Cardiac fibroblast (primary cell): ENCODE measurements around the gene PKP2.

Experiments used
- DNase-seq, 2 donors: peaks; one replicate each; pipeline versions ENCODE4 v3.0.0 to v3.0.0-alpha.2; 2010; ENCODE audit warnings: low read depth in 2 of 2
- H3K4me3 ChIP-seq, 2 donors: replicated peaks in 1 of 2; 1 replicate in 1 of 2; 2 replicates in 1 of 2; pipeline ENCODE4 v1.5.1; 2011; ENCODE audit warnings: low read depth in 2 of 2, low read length in 2 of 2, mild to moderate bottlenecking in 2 of 2, moderate library complexity in 1 of 2
- TF ChIP-seq, protein P1 (sequence below): IDR thresholded peaks from one replicate; pipeline ENCODE4 v1.5.1; 2011; ENCODE audit warnings: low read depth, mild to moderate bottlenecking, low read length, inconsistent platforms

PKP2 gene

DNA sequence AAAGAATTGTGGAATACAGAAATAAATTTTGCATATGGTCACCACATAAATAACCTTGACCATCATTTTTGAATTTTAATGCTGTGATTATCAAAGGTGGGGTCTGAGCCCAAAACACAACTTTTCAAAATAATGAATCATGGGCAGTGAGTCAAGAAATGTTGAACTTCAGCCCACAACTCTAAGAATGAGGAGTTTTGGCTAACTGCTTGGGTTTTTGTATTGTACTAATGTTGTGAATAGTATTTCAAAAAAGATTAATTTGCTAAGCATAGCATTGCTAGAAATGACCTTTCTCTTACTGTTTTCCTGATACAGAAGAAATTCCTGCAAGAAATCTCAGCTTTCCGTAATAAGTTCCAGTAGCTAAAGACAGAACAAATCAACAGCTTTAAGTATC is 116.5 kb downstream of the PKP2 start:
- DNase-seq, result peak; percentile 26 to 65
- H3K4me3 ChIP-seq, result no peak overlapping the region
- TF ChIP-seq, protein P1, sequence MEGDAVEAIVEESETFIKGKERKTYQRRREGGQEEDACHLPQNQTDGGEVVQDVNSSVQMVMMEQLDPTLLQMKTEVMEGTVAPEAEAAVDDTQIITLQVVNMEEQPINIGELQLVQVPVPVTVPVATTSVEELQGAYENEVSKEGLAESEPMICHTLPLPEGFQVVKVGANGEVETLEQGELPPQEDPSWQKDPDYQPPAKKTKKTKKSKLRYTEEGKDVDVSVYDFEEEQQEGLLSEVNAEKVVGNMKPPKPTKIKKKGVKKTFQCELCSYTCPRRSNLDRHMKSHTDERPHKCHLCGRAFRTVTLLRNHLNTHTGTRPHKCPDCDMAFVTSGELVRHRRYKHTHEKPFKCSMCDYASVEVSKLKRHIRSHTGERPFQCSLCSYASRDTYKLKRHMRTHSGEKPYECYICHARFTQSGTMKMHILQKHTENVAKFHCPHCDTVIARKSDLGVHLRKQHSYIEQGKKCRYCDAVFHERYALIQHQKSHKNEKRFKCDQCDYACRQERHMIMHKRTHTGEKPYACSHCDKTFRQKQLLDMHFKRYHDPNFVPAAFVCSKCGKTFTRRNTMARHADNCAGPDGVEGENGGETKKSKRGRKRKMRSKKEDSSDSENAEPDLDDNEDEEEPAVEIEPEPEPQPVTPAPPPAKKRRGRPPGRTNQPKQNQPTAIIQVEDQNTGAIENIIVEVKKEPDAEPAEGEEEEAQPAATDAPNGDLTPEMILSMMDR, result no peak

DNA sequence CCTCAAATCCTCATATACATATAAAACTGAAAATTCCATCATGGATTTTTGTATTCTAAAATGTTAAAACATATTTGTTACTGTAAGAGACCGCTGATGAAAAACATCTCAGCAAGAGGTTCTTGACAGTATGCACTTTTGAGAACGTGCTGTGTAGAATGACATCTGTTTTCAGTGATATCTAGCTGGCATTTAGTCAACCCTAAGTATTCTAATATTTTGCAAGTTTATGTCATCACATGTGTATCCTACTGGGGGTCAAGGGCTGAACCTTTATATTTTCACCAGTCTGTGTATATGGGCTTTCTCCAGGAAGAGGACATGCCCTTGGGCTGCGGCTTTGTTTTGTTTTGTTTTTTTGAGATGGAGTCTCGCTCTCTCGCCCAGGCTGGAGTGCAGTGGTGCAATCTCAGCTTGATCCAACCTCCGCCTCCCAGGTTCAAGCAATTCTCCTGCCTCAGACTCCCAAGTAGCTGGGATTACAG is 118.8 kb downstream of the PKP2 start:
- TF ChIP-seq, protein P1, result no peak

DNA sequence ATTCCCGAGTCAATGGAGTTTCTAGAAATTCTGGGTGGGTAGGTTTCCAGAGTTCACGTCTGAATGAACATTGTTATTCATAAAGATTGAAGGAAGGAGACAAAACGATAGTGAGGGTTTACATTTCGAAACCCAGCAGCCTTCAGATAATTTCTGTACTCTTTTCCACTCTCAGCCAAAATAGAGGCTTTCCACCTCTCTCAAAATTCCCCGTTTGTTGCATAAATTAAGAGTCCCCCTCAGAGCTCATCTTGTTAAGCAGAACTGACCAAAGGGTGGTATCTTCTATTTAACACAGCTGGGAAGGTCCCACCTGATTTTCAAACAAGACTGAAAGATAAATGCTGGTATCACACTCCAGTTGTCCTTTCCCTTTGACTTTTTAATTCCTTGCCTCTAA is 119.4 kb downstream of the PKP2 start:
- TF ChIP-seq, protein P1, result no peak
- DNase-seq, result no peak

More for the DNA sequence above, 118.8 kb downstream of the PKP2 start:
- peak in 1 of 2 donors; percentile 31 for DNase-seq
- no peak overlapping the region for H3K4me3 ChIP-seq

DNA sequence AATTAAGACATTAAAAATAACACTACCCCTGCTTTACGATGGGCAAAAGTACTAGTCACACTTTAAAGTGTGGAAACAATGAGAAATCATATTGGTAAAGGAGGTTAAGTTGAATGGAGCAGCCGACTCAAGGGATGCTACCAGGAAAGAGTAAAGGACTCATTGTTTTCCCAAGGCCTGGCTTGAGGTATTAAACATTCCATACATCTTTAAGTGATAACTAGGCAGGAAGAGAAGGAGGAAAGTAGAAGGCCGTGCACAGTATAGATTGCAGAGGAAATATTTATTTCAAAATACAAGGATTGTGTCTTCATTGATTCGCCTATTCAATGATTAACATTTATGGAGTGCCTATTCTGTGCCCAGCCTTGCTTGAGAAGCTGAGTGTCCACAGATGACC is 120.3 kb downstream of the PKP2 start:
- TF ChIP-seq, protein P1, result no peak
- H3K4me3 ChIP-seq, result no peak overlapping the region
- peak in 1 of 2 donors; percentile 6 for DNase-seq

More for the DNA sequence above, 119.4 kb downstream of the PKP2 start:
- H3K4me3 ChIP-seq, result no peak overlapping the region

DNA sequence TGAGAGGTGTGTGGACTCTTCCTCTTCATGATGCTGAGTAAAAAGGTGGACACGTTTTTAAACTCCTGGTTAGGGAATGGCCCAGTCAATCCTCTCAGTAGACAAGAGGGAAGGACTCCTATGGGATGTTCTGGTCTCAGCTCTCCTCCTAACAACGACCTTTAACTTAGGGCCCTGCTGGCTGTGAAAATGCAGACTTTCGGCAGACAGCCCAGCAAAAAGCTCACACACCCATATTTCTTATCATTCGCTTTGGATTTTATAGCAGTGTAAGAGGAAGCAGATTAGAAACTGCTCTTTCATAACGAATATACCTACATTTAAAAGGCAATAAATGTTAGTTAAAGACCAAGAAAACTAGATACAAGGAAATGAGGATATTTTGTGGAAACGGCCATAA is 122.9 kb downstream of the PKP2 start:
- H3K4me3 ChIP-seq, result no peak overlapping the region
- DNase-seq, result no peak
- TF ChIP-seq, protein P1, result no peak

DNA sequence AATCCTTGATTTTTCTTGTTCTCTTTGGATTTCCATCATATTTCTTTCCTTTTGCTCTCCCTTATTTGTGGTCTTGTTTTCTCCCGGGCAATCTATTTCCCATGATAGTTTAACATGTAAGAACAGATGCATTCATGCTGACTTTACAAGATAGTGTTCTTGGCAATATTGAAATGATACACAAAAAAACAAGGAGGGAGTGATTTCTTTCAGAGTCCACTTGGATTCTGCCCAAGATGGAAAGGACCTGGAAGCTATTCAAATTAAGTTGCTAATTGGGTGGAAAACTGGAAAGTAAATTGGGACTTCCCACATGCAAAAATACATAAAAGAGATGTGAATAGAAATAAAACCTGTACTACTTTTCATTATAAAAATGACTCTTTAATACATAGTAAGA is 126.4 kb downstream of the PKP2 start:
- no peak overlapping the region for H3K4me3 ChIP-seq
- TF ChIP-seq, protein P1, result no peak
- no peak for DNase-seq

DNA sequence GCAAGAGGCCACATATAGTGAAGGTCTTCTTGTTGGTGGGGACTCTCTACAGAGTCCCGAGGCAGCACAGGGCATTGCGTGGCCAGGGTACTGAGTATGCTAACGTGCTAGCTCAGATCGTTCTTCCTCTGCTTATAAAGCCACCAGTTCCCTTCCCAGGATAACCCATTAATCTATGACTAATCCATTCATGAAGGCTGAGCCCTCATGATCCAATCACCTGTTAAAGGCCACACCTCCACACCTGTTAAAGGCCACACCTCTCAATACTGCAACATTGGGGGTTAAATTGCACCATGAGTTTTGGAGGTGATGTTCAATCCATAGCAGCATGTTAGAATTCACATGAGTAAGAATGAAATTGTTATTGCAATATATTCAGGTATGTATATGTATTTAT is 128.1 kb downstream of the PKP2 start:
- DNase-seq, result no peak
- no peak overlapping the region for H3K4me3 ChIP-seq
- TF ChIP-seq, protein P1, result no peak
